Measurements from ENCODE around the gene REG3G. TPM values are rescaled to one million over a fixed set of nuclear protein-coding genes. Genes with fewer than 3 reads are reported as not detected.

REG3G gene
- total and polyA plus RNA-seq, 2 of the 13 experiments (the other 11 are each of a cell fraction or from before 2014, with no cell fraction given): not detected

DNA sequence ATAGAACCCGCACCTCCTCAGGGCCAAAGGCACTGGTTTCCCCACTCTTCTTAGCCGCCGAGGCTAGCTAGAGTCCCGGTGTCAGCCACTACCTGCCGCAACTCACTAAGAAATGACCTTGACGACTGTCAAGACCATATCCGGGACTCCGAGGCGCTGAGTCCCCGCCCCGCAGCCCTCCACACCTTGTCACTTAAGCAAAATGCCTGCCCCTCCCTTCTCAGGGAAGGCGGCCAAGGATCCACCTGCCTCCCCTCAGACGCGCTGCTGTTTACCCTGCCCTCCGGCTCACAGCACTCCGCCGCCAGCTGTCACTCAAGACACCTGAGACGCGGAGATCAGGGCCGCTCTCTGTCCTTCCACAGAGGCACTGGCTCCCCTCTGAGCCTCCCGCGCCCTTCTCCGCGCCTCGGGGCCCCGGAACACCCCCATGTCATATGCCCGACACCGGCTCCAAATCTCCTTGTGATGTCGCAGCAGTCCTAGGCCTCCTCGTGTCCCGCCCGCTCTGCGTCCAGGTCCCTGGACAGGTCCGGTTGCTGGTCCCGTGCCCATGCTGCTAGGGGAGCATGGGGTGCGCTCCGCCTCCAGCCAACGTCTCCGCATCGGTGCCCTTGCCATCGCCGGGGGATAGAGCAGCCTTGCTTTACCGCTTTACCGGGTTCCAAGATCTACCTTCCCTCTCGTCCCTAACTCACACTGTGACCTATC is 32.5 kb upstream of the REG3G start (continued):
- TF ChIP-seq ZMAT5 (CRISPR knock-in tag; IDR thresholded peaks at IDR 0.05; ENCODE audit: borderline replicate concordance, low read depth): no peak
- TF ChIP-seq REXO4 (CRISPR knock-in tag; IDR thresholded peaks at IDR 0.05; ENCODE audit: borderline replicate concordance): no peak
- no peak for TF ChIP-seq KDM2A (CRISPR knock-in tag; IDR thresholded peaks at IDR 0.05; ENCODE audit: borderline replicate concordance, low read depth)
- TF ChIP-seq NFKB2 (CRISPR knock-in tag; IDR thresholded peaks at IDR 0.05; ENCODE audit: borderline replicate concordance): no peak
- no peak for TF ChIP-seq HIVEP1 (CRISPR knock-in tag; IDR thresholded peaks at IDR 0.05)
- no peak for TF ChIP-seq ATRX (CRISPR knock-in tag; IDR thresholded peaks at IDR 0.05; ENCODE audit: borderline replicate concordance)
- no peak for TF ChIP-seq ZNF138 (CRISPR knock-in tag; IDR thresholded peaks at IDR 0.05; ENCODE audit: low read depth)
- no peak for TF ChIP-seq CCAR2 (optimal IDR thresholded peaks at IDR 0.05; ENCODE audit: low read depth, low read length)
- no peak for TF ChIP-seq SNAPC2 (CRISPR knock-in tag; IDR thresholded peaks at IDR 0.05)
- no peak for TF ChIP-seq MIER2 (CRISPR knock-in tag; IDR thresholded peaks at IDR 0.05)
- TF ChIP-seq ZNF136 (CRISPR knock-in tag; IDR thresholded peaks at IDR 0.05; ENCODE audit: low read depth): no peak
- no peak for TF ChIP-seq ZBTB38 (CRISPR knock-in tag; IDR thresholded peaks at IDR 0.05)
- TF ChIP-seq DR1 (CRISPR knock-in tag; IDR thresholded peaks at IDR 0.05): peak; percentile 10; the same call in 1 of the 2 replicates
- TF ChIP-seq ADNP (CRISPR knock-in tag; IDR thresholded peaks at IDR 0.05): no peak
- TF ChIP-seq GATAD1 (CRISPR knock-in tag; IDR thresholded peaks at IDR 0.05): no peak
- TF ChIP-seq HNF4G (IDR thresholded peaks at IDR 0.05; ENCODE audit: borderline replicate concordance, low read depth, low read length): no peak
- no peak for TF ChIP-seq HNF4G (CRISPR knock-in tag; IDR thresholded peaks at IDR 0.05; ENCODE audit: borderline replicate concordance, low read depth)
- TF ChIP-seq PBX2 (CRISPR knock-in tag; IDR thresholded peaks at IDR 0.05): peak; percentile 24; the same call in 1 of the 2 replicates
- TF ChIP-seq HDAC6 (IDR thresholded peaks at IDR 0.05; ENCODE audit: low read depth, low read length): no peak
- no peak for TF ChIP-seq EED (CRISPR knock-in tag; IDR thresholded peaks at IDR 0.05)
- no peak for TF ChIP-seq ZNF670 (CRISPR knock-in tag; IDR thresholded peaks at IDR 0.05; ENCODE audit: borderline replicate concordance)

All from HepG2 (cell line).